HG03103 (cell line): ENCODE measurements around the gene TXNDC5.

ENCODE experiments used
- ATAC-seq: cut with Tn5 transposase; IDR thresholded peaks from one replicate; pipeline ENCODE4 v1.9.1; 2021; ENCODE audit warnings: low read depth; ENCODE audit not compliant: unreplicated experiment

TXNDC5 gene

GRCh38 chr6:7910654-7911344 is at the start of gene TXNDC5:
TSS of gene TXNDC5 (minus strand) at chr6:7910788. CDS start at chr6:7910776, 12 bp downstream.
- peak; percentile 48 for ATAC-seq

- ATAC-seq = no peak
These were observed 49.6 kb upstream of the TXNDC5 start for GRCh38 chr6:7960141-7960540.

DNA sequence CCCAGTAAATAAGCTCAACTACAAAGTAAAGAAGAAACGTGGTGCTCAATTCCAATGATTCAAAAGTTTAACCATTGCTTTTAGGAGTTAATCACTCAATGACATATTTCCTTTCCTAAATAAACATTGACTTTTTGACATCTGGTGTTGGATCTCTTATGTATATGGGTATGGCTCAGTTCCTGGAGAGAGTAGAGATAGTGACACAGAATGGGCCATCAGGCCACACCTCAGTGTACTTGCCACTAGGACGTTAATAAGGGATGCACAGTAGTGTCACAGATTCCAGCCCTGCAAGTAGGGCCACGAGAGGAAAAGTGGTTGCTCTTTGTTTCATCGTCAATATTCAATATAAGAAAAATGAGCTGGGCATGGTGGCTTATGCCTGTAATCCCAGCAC is 48.9 kb upstream of the TXNDC5 start:
- ATAC-seq = no peak

DNA sequence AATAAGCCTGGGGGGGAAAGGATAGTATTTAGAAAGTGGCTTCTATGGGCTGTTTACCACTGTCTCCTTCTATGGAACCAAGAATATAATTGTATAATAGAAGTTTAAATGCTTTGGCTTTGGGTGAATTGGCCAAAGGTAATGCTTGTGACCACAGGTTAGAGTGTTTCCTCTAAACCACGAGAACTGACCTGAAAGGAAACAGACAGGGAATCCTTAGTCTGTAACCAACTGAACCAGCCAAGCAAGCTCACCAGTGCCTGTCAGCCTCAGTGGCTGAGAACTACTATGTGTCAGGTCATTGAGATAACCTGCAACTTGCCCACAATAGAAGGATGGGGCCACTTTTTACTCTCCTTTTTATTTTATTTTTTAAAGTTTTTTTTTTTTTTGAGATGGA is 47.9 kb upstream of the TXNDC5 start:
- no peak for ATAC-seq

DNA sequence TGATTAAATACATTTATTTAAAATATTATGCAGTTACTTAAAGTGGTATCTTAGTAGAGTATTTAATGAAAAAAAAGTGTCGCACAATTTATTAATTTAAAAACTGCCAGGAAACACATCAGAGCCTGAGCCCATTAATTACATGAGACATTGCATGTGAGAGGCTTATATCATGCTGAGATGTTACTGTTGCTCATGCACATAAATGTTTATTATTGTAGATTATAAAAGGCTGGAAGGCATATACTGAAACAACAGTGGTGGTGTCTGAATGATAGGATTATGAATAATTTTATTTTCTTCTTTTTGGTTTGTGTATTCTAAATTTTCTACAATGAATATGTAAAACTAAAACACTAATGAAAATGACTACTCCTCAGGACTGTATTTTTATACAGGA is 45.7 kb upstream of the TXNDC5 start:
- no peak for ATAC-seq

DNA sequence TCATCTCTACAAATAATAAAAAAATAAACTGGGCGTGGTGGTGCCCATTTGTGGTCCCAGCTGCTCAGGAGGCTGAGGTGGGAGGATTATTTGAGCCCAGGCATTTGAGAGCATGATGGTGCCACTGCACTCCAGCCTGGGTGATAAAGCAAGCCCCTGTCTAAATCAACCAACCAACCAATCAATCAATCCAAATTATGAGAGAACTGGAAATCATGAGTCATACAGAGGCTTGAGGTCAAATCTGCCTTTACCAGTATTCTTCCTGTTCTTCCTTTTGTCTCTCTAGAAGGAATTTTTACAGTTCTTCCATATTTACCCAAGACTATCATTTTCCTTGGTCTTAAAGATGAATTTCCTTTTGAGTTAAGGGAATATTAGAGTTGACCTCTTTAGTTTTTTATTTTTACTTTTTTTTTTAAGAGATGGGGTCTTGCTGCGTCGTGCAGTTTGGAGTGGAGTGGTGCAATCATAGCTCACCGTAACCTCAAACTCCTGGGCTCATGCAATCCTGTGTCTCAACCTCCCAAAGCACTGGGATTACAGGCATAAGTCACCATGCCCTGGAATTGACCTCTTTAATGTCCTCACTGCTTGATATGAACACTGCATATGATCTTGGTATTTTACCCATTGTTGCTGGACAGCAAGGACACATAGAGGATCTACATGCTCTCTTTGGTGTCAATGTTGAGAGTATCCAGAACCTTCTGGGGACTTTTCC is 44.1 kb upstream of the TXNDC5 start:
- no peak for ATAC-seq

DNA sequence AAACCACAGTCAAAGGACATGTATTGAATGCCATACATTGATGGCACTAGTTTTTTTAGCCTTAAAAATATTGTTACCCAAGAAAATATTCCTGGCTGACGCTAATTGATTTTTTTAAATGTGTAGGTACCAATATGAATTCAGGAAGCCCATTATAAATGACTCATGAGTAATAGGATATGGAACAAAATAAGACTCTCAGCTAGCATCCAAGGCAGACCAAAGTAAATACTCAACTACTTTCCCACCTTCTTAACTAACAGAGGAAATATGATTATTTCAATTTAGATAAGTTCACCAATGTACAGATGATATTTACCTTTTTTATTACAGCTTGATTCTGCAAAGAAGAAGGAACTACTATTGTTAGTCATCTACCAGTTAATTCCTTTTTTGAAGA is 43.2 kb upstream of the TXNDC5 start:
- no peak for ATAC-seq

DNA sequence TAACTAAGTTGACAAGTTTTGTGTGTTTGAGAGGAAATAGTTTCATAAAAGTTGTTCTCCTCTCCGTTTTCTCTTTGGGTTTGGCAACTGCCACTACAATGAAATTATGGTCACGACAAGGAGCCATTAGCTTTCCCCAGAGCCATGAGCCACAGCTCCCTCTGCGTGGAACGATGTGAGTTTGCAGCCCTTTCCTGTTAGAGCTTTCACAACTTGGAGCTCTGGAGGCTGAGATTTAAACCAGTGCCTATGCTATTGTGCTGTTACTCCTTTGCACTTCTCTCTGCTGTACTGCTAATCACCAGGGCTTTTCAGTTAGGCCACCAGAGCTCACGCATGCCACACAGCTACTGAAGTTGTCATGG is 29.3 kb upstream of the TXNDC5 start:
- peak; percentile 44 for ATAC-seq

DNA sequence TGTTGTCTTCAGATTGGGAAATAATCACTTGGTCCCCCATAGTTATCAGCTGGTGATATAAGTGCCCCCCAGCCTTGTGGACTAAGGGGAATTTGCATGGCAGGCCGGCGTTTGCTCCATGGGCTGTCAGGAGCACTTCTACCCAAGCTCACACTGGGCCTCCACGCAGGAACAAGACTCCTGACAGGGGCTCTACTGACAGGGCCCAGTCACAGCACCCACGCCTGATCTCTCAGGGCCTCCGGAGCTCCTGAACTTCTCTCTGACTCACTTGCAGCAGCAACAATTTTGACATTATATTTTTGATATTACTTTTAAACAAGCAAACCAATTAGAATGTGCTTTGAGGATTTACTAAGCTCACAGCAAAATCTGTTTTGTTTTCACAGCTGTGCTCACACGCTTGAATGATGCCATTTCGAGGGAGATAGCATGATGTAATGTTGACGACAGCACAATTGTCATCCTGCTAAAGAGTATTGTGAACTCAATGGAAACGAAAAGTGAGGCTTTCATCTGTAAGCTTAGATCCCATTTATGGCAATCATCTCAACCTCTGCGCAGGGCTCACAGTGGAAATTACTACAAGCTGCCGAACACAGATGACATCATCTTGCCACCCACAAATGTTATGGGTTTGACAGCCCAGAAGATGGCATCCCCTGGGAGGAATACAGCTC is 28.7 kb upstream of the TXNDC5 start:
- ATAC-seq = peak; percentile 49

- ATAC-seq = no peak
These were observed 28.1 kb upstream of the TXNDC5 start for GRCh38 chr6:7938562-7939183.

DNA sequence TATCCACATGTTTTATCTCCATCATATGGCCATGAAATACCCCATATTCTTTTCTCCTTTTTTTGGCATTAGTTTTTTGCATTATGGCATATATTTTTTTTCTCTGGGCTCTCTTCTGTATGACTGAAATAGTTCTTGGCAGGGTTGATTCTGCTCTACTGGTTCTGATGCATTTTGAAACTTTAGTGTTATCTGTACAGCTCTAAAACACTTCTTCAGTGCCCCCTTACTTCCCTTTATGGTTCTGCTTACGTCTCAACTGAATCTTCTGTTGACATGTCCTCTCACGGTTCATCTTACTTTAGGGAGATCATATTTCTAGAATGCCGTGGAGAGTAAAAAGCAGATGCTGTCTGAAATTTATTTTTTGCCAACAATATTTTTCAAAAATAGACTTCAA is 23.2 kb upstream of the TXNDC5 start:
- ATAC-seq = peak; percentile 94

GRCh38 chr6:7932625-7933024 is 22.0 kb upstream of the TXNDC5 start:
- ATAC-seq = no peak

DNA sequence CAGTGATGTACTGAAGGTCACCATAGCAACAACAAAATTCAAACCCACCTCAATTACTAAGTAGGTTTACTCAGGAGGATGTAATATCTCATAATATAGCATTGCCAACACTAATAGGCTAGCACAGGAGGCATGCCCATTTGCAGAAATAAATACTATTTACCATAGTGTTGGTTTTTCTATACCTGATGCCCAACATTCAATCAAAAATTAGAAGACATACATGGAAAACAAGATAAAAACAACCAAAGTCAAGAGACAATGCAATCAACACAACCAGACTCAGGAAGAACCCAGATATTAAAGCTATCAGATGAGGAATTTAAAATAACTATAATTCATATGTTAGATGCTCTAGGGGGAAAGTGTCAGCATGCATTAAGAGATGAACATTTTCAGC is 14.3 kb upstream of the TXNDC5 start:
- ATAC-seq = no peak

GRCh38 chr6:7922596-7922995 is 12.0 kb upstream of the TXNDC5 start:
- ATAC-seq = no peak

DNA sequence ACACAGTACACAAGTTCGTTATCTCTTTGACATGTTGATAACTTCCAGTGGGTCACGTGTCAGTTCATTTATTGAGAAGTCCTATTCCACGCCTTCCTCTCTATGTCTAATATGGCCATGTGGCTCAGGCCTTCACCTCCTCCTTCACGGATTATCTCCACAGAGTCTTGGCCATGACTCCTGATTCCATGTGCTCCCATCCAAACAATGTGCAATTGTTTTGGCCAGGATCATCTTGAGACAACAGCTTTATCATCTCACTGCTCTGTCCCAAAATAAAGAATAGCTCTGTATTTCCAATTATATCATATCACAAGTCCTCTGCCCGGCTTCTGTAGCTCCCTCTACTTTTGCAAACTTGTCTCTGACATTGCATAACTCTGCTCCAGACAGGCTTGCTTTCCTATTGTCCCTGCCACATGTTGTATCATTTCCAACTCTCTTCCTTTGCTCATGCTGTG is 11.1 kb upstream of the TXNDC5 start:
- no peak for ATAC-seq

GRCh38 chr6:7921046-7921445 is 10.5 kb upstream of the TXNDC5 start:
- ATAC-seq = no peak

- ATAC-seq = no peak
These were observed 9.8 kb upstream of the TXNDC5 start for GRCh38 chr6:7920425-7920824.

GRCh38 chr6:7919871-7920270 is 9.3 kb upstream of the TXNDC5 start:
- ATAC-seq = no peak

- no peak for ATAC-seq
These were observed 7.8 kb upstream of the TXNDC5 start for GRCh38 chr6:7918403-7918802.

DNA sequence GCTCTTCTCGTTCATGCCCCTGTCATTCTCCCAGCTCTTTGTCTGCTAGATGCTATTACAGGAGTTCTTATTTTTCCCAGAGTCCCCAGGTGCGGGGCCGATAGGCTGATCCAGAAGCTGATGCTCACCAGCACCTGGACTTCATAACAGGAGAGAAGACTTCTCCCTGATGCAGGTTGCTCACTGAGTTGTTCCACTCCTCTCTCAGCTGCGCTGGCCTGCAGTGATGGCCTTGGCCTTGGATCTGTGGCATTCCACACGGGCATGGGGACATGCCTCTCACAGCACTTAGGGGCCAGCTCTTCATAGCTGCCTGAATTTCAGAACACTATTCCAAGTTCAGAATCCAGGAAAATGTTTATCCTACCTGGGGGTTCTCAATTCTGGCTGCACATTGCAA is 7.1 kb upstream of the TXNDC5 start:
- ATAC-seq = no peak

DNA sequence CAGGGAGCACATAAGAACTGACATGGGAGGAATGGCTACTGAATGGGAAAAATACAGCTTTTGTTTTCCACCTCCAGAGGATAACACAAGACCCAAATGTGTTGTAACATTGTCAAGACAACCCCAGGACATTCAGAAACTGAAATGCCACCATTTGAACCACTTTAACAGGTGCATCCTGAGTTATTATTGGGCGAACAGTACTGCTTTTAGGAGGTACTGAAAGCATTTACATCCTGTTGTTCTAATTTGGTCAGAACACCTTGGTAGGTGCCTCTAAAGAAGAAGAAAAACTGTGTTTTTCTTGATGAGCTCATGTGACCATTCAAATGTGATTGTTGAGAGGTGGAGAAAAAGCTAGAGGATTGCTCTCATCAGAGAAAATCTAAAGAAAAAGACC is 6.4 kb upstream of the TXNDC5 start:
- ATAC-seq = peak; percentile 86
